HT1080 (cell line): Measurements from ENCODE around the gene PLA2G4C. TPM values are rescaled to one million over a fixed set of nuclear protein-coding genes. Genes with fewer than 3 reads are reported as not detected.

Experiments used
- DNase-seq: peaks from one replicate; pipeline ENCODE4 v3.0.0-alpha.2; 2015; ENCODE audit warnings: low read depth
- total RNA-seq: library from RNA; depleted of rRNA; stranded (reverse); fragments of >200 nt; shearing (Covaris generic); gene quantifications from 2 replicates; pipeline ENCODE4 v1.2.3, GENCODE V29; 2014

The PLA2G4C gene
- total RNA-seq, 1 experiment from 2014 or later = 1.6 TPM

DNA sequence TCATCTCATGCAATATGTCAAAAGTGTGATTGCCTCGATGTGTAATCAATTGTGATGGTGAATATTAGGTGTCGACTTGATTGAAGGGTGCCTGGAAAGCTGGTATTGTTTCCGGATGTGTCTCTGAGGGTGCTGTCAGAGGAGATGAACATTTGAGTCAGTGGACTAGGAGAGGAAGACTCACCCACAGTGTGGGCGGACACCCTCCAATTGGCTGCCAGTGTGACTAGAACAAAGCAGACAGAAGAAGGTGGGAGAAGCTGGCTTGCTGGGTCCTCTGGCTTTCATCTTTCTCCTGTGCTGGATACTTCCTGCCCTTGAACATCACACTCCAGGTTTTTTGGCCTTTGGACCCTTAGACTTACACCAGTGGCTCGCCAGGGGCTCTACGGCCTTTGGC lies 51.3 kb downstream of the PLA2G4C start:
- DNase-seq = no peak

DNA sequence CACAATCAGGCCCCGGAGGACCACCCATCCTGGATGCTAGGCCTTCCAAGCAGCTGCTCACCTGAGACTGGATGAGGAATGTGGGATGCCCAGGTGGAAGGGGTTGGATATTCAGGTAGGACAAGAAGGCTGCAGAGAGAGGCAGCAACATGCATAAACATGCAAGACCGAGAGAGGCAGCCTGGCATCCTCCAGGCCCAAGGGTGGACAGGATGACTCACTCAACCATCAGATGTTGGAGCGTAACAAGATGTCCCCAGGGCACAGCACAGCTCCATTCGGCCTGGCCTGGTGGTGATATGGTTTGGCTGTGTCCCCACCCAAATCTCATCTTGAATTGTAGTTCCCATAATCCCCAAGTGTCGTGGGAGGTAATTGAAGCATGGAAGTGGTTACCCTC lies 56.8 kb downstream of the PLA2G4C start:
- peak; percentile 5 for DNase-seq

DNA sequence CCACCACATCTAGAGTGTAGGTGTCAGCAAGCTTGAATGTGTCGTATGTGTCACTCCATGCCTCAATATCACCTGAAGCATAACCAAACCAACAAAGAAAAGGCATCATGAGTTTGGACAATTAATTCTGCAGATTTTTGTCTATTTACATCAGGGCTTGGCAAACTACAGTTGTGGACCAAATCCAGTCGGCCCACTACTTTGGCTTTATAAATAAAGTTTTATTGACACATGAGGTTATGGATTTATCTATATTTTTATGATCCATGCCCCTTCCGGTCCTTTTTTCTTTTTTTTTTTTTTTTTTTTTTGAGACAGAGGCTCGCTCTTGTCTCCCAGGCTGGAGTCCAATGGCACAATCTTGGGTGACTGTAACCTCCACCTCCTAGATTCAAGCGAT lies 57.5 kb downstream of the PLA2G4C start:
- no peak for DNase-seq

DNA sequence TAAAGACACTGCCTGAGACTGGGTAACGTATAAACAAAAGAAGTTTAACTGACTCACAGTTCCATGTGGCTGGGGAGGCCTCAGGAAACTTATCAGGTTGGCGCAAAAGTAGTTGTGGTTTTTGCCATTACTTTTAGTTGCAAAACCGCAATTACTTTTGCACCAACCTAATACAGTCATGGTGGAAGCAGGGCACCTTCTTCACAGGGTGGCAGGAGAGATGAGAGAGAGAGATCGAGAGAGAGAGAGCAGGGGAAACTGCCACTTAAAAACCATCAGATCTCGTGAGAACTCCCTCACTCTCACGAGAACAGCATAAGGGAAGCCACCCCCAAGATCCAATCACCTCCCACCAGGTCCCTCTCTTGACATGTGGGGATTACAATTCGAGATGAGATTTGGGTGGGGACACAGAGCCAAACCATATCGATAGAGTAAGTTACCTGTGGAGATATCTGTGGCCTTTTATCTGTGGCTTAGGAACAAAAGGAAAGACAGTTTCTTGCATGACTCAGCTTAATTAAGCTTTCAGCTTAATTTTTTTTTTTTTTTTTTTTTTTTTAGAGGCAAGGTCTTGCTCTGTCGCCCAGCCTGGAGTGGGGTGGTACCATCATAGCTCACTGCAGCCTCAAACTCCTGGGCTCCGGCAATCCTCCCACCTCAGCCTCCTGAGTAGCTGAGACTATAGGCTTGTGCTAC lies 59.1 kb downstream of the PLA2G4C start:
- no peak for DNase-seq

DNA sequence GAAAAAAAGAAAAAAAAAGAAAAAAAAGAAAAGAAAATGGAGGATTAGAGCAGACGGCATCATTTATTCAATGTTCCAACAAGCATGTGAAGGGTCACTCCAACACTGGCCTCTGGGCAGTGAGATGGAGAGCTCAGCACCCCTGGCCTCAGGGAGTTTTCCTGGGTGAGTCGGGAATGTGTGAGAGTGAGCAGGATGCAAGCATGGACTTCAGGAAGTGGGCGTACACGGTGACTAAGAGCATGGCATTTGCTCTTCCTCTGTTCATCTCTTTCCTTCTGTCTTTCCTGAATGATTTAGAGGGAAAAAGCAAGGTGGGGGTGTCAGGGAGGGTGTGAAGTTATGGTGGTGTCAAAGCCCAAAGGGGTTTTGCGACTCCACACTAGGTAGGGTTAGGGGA lies 66.1 kb downstream of the PLA2G4C start:
- peak; percentile 8 for DNase-seq

DNA sequence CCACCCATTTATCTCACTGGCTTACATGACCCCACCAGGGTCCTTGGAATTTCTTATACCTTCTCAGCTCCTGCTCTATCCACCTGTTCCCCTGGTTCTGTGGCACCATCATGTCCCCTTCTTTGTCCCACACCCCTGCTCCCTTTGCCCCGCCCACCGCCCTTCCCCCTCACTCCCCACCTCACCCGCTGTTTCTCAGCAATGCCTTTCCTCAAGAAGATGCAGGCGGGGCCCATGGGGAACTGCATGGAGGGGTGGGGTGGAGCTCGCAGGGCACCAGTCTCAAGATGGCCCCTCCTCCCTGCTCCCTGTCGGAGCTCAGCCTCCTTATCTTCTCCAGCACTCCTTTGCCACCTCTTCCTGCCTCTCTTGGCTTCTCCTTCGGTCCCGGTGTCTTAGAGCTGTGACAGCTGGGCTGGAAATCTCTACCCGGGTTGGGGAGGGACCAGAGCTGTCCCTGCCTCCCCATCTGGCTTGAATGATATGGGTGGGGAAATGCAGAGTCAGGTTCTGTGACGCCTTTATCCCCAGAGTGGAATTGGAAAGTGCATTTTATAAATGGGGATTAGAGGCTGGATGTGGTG lies 66.8 kb downstream of the PLA2G4C start, which contains the start of gene CABP5:
TSS of gene CABP5 (minus strand) at position 405 of the 584 bp plus-strand sequence. CDS start at position 248, 157 bp downstream.
- DNase-seq = no peak

DNA sequence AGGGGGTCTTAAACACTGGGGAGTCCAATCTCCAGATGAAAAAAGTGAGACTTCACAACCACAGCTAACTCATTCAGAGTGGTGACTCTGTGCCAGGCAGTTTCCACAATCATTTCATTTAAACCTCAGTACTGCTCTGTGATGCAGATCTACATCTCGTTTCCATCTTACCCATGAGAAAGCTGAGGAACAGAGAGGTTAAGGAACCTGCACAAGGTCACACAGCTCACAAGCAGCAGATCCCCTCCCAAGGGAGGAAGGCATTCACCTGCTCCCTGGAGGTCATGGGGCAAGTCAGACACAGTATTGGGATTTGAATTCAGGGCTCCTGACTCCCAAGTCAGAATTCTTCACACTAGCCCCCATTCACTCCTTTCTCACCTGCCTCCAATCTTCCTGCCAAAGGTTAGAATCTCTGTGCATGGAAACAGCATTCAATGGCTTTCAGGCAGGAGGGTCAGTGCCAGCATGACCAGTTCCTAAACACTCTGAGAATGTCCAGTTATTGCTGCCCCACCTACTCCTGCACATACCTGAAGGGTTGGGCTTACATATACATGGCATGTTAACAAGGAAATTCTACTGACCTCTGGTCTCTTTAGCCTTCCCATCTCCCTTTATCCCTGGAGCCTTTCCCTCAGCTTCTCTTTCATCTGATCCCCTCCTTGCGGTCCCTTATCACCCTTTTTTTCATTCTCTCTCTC lies 68.6 kb downstream of the PLA2G4C start:
- DNase-seq = no peak

DNA sequence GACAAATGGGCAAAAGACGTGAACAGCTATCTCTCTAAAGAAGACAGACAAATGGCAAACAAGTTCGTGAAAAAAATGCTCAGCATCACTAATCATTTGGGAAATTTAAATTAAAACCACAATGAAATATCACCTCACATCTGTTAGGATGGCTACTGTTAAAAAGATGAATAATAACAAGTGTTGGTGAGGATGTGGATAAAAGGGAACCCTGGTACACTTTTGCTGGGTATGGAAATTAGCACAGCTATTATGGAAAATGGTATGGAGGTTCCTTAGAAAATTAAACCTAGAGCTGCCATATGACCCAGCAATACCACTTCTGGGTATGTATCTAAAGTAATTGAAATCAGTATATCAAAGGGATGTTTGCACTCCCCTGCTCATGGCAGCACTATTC lies 73.9 kb downstream of the PLA2G4C start:
- DNase-seq = no peak

DNA sequence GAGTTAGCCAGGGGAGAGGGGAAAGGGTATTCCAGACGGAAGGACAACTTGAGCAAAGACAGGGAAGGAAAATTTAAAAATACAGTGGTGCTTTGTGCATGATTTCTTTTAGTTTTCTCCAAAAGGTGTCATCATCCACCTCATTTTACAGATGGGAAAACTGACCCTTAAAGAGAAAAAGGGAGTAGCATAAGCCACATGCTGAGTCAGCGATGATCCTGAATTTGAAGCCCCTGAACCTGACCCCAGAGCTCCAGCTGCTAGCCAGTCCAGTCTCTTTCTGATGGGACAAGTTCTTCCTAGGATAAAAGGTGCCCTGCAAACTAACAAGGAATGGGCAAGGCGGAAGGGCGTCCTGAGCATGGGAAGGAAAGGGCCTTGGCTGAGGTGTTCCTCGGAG lies 77.0 kb downstream of the PLA2G4C start:
- no peak for DNase-seq

DNA sequence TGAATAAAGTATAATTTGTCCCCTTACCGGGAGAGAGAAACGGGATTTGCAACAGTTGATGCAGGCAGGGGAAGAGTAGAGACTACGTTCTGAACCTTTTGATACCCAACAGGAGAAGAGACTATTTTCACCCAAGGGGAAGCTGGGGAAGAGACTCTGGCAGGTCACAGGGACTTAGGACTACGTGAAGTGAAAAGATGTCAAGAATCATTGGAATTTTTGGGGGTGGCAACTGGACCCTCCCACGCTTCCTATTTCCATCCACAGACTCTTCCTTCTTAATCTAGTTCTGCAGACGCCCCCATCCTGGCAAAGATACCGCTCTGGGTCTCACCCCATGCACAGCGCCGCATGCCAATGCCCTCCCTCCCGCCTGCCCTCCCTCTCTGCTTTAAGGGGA lies 80.5 kb downstream of the PLA2G4C start:
- no peak for DNase-seq

DNA sequence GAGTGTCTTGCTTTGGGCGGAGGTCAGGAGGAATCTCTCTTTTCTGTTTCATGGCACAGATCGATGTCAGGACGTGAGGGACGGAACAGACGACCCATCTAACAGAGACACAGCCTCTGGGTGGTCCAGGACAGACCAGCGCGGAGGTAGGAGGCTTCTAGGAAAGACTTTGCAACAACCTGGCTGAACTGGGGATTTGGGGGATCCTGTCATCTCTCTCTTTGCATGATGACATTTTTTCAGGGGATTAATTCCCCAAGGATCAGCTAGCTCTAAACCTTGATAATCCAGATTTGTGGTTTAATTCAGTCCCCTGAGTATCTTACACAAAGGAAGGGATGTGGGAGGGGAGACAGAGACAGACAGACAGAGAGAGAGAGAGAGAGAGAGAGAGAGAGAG lies 81.2 kb downstream of the PLA2G4C start:
- DNase-seq = no peak

DNA sequence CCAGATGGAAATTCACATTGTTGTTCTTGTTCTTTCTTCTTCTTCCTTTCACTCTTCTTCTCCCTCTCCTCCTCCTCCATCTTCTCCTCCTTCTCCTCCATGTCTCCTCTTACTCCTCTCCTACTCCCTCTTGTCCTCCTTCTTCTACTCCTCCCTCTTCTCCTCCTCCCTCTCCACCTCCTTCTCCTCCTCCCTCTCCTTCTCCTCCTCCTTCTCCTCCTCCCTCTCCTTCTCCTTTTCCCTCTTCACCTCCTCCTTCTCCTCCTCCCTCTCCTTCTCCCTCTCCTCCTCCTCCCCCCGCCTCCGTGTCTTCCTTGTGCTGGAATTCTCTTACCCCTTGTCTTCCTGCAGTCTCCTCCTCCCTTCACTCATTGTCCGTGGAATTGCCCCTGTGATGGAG lies 85.1 kb downstream of the PLA2G4C start:
- DNase-seq = no peak

DNA sequence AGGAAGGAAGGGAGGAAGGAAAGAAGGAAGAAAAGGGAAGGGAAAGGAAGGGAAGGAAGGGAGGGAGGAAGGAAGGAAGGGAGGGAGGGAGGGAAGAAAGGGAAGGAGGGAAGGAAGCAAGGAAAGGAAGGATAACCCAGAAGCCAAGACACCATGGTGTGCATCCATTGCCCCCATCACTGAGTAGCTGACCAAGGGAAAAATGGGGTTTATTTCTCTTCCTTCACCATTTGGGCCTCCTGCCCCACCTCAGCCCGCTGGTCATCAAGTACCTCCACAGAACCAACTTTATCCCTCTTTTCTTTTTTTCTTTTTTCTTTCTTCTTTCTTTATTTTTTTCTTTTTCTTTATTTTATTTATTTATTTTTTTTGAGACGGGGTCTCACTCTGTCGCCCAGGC lies 87.1 kb downstream of the PLA2G4C start:
- no peak for DNase-seq

DNA sequence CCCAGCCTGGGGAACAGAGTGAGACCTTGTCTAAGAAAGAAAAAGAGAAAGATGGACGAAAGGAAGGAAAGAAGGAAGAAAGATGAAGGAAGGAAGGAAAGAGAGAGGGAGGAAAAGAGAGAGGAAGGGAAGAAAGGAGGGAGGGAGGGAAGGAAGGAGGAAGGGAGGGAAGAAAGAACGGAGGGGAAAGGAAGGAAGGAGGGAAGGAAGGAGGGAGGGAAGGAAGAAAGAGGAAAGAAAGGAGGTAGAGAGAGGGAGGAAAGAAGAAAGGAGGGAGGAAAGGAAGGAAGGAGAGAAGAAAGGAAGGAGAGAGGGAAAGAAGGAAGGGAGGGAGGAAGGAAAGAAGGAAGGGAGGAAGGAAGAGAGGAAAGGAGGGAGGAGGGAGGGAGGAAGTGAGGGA lies 87.6 kb downstream of the PLA2G4C start:
- no peak for DNase-seq

DNA sequence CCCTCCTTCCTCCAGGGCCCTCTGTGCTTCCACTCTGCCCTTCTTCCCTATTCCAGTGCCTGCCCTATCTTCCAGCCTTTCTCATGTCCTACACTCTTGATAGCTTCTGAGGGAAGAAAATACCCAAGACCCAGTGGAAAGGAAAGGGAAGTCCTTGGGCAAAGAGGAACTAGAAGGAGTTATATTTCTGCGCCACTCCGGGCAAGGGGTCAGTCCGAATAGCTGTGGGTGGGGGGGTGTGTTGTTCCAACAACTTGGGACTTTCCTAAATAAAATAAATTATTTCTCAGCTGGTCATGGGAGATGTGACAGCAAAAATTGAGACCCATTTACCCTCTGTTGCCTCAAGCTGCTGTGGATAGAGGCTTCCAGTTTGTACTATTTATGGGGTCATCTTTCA lies 89.9 kb downstream of the PLA2G4C start:
- DNase-seq = no peak

DNA sequence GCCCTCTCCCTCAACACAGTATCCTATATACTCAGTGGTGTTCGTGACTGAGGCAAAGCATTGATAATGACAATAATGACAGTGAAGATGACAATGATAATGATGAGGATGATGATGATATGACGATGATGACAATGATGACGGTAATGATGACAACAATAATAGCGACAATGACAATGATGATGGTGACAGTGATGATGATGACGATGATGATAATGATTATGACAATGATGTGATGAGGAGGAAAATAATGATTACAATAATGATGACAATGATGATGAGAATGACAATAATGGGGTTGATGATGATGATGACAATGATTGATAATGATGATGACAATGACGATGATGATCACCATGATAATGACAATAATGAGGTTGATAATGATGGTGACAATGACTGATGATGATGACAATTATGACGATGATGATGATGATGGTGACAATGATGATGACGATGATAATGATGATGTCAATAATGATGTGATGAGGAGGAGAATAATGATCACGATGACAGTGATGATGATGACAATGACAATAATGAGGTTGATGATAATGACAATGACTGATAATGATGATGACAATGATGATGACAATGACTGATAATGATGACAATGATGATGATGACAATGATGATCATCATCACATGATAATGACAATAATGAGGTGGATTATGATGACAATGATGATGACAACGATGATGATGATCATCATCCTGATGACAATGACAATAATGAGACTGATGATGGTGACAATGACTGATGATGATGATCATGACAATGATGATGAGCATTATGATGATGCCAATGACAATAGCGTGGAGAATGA lies 99.5 kb downstream of the PLA2G4C start:
- no peak for DNase-seq

DNA sequence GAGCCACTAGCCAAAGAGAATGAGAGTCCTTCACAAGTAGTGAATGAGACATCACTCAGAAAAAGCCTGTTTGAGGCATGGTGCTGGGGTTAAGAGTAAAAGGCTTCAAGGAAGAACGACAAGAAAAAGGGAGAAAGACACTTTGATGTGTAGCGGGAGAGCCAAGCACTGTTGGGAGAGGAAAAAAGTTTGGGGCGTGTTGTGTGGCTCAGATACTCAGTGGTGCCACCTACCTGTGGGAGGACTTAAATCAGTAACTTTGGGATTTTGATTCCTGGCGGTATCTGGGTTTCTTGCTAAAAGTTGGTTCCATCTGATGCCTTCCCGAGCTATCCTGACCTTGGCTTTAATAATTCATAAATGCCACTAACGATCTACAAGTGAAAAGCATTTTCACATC lies 103.9 kb downstream of the PLA2G4C start:
- DNase-seq = peak; percentile 26

DNA sequence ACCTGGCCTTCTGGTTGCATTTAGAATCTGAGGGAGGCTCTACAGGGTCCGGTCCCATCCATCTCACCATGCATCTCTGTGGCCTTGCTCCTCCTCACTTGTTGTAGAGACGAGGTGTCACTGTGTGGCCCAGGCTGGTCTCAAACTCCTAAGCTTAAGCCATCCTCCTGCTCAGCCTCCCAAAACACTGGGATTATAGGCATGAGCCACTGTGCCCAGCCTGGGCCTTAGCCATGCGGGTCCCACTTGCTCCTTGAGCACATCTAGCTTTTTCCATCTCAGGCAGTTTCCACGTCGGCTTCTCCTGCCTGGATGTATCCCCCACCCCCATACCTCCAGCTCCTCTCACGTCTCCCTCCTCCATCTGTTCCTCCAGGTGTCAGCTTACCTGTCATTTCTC lies 106.4 kb downstream of the PLA2G4C start:
- DNase-seq = no peak

DNA sequence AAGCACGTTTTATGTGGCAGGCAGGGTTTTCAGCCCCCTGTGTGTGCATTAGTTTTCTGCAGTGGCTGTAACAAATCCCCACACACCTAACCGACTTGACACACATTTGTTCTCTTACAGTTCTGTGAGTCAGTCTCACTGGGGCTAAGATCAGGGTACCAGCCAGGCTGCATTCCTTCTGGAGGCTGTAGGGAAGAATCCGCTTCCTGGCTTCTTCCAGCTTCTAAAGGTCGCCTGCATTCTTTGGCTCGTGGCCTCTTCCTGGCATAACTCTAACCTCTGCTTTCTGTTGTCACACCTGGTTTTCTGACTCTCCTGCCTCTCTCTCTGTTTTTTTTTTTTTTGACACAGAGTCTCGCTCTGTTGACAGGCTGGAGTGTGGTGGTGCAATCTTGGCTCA lies 109.8 kb downstream of the PLA2G4C start:
- DNase-seq = no peak

DNA sequence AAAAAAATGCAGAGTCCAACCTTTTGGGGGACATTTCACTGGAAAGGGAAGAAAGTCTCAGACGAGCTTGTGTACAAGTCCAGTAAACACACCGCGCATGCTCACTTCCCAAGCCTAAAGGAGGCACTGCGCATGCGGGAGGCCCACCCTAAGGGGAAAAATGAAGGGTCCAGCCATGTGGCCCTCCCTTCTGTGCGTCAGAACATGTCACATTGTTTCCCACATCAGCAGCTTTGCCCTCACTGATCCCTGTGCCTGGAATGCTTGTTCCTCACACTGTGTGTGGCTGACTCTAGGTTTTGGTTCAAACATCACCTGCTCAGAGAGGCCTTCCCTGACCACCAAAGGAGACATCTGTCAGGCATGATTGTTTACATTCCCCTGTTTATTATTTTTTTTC lies 111.8 kb downstream of the PLA2G4C start:
- DNase-seq = no peak
